ENCODE results near the gene H1-8.
A peak's percentile ranks its signal among the peaks of the same experiment; 100 is the strongest.
"Not testable (repeated sequence)": the region's sequence is repeated elsewhere in the genome, so short reads cannot be mapped to it uniquely, and the experiment has no call there.

The H1-8 gene

DNA sequence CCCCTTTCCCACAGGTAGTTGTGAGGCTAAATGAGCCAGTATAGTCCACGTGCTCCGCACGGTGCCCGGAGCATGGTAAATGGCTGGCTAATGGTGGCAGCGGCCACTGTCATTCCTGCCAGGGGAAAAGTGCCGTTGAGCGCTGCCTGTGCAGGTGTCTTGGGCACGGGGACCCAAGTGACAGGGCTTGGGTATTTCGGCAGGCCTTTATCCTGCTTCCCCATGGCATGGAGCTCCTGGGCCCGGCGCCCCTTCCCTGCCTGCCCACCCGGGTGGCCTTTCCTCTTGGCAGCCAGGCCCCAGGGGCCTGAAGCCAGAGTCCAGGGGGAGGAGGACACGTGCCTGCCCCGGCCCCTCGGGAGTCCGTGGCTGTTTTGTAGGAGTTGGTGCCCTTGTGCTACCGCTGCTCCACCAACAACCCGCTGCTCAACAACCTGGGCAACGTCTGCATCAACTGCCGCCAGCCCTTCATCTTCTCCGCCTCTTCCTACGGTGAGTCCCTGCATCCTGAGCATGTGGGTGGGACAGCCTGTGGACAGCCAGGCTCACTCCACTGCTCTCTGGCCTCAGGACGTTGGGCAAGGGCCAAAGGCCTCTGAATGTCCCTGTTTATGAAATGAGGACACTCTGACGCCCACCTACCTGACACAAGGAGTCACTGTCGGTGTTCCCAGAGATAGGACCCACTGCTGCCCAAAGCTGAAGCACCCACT lies 27.7 kb upstream of the H1-8 start:
- DNase-seq = not testable (repeated sequence)

DNA sequence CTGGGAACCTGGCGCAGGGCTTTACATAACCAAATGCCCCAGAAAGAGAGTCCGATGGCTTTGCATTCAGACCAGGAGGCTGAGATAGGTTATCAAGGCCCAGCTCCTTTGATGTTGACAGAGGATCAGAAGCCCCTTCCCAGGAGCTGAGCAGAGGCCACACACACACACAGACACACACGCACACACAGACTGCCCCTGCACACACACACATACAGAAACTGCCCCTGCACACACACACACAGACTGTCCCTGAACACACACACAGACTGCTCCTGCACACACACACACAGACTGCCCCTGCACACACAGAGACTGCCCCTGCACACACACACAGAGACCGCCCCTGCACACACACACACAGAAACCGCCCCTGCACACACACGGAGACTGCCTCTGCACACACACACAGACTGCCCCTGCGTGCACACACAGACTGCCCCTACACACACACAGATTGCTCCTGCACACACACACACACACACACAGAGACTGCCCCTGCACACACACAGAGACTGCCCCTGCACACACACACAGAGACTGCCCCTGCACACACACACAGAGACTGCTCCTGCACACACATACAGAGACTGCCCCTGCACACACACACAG lies 27.0 kb upstream of the H1-8 start:
- DNase-seq = not testable (repeated sequence)

DNA sequence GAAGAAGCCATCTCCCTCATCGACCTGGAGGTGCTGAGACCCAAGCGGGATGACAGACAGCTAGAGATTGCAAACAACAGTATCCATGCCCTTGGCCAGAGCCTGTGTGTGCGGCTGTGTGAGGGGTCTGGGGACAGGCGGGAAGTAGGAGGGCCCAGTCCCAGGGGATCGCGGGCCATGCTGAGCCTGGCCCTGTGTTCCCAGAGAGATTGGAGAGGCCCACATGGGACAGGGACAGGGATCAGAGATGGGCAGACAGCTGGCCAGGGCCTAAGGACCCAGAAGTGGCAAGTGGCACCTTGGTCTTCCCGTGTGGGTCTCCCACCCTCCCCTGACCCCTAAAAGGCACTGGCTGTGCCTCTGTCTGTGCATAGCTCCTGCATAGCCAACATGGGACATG lies 25.5 kb upstream of the H1-8 start:
- DNase-seq = no peak

DNA sequence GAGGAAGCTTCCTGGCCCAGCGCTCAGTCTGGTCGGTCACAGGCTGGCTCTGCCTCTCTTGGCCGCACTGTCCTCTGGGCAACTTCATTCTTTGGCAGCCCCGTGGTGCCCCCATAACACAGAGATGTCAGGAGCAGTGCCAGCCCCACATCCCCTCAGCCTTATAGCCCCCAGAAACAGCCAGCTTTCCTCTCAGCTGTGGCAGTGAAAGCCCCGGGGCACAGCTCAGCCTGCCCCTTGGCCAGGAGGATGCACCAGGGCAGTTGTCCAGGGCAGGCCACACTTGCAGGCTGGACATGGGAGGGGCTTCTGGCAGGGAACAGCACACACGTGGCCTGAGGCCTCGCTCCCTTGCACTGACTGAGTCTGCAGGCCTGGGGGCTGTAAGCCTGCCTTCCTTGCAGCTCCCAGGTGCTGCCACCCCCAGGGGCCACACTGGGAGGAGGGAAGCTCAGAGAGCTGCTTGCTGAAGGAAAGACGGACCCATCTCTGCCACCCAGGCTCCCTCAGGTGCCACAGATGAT lies 24.9 kb upstream of the H1-8 start:
- DNase-seq = no peak

DNA sequence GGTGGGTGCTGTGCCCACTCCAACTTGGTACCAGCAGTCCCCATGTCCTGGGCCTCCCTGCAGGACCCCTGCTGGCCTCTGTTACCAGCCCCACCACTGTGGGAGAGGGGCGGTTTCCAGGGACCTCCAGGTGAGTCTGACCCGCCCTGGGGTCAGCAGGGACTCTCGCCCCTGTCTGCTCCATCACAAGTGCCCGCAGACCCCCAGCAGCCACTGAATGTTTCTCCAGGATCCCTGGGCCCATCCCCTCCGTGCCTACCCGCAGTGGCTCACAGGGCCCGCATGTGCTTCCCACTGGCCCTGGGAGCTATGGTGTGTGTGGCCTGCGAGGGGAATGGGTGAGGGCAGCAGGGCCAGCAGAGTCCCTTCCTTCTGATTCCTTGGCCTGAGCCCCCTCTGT lies 24.4 kb upstream of the H1-8 start:
- DNase-seq = no peak

DNA sequence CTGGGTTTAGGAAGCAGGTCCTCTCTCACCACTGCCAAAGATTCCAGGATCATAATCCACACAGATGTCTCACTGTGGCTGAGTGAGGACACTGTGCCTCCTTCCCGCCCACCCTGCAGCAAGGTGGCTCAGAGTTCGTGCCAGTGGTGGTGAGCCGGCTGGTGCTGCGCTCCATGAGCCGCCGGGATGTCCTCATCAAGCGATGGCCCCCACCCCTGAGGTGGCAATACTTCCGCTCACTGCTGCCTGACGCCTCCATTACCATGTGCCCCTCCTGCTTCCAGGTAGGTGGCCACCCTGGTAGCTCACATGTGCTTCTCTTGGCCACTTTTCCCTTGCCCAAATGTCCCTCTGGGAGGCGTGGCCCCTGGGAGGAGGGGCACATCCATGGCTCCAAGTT lies 23.5 kb upstream of the H1-8 start:
- DNase-seq = no peak

DNA sequence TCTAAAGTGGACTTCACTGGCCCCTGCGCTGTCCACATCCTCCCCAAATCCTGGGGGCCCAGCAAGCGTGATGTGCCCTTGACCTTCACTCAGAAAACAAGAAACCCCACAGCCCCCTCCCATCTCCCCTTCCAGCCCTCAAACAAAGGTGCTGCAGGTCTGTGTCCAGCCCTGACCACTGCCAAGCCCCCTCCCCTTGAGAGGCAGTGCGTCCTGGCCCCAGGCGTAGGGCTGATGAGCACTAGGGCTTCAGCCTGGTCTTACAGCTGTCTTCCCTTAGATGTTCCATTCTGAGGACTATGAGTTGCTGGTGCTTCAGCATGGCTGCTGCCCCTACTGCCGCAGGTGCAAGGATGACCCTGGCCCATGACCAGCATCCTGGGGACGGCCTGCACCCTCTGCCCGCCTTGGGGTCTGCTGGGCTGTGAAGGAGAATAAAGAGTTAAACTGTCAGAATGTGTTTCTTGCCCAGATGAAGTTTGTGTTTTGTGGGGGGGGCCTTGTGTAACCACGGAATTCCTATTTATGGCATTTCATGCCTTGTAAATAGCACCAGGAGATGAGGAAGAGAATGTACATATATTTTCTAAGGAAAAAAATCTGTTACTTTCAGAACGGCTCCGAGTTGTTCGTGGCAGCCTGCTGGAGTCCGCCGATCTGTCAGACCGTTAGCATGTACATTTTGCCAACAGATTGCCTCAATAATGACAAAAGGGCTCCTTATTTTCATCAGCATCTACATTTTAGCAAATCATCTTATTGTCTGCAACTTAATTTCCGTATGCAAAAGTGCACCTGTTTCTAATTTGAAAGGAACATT lies 22.9 kb upstream of the H1-8 start:
- no peak for DNase-seq

DNA sequence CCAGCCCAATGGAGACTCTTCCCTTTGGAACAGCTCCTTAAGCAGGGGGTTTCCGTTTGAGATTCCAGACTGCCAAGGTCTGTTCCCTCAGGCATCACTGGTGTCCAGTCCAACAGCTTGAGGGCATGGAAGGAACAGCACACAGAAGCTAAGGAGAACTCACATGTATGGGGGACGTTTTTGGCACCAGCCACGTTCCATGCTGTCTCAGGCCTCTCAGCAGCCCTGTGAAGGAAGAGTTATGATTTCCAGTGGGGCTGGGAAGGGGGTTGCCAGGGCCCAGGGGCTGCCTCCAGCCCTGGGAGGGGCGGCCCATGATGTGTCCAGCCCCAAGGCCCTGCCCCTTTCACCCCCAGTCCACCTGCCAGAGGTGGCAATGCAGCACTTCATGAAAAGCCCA lies 22.0 kb upstream of the H1-8 start:
- no peak for DNase-seq

DNA sequence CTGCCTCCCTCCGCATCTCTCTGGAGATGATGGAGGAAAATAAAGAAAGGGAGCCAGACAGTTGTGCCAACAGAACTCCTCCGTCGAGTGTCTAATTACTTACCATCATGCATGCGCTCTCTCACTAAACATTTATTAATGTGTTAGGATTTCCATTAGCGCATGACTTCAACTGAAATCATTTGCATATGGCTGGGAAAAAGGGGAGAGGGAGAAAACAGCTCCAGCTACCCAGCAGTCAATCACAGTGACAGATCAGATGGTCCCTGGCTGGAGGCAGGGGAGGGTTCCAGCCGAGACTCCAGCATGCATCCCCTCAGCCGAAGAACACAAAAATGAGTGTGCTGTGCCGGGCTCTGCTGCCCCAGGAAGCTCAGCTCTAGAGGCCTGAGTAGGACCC lies 21.4 kb upstream of the H1-8 start:
- DNase-seq = no peak

DNA sequence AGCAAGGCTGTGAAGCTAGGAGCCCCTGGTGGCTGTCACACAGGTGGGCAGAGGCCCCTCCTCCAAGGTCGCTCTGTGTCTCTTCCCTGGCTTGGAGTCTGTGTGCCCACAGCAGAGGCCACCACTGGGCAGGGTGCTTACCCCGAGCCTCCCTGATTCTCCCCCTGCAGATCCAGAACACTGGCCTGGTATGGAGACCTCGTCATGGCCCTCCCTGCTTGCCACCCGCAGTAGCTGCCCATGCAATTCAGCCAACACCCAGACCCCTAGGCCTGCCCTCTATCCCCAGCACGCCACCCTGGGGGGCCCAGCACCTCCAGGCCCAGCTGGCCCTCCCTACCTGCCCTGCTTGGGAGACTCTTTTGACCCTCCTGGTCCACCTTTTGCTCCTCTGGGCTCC lies 20.0 kb upstream of the H1-8 start:
- no peak for DNase-seq

DNA sequence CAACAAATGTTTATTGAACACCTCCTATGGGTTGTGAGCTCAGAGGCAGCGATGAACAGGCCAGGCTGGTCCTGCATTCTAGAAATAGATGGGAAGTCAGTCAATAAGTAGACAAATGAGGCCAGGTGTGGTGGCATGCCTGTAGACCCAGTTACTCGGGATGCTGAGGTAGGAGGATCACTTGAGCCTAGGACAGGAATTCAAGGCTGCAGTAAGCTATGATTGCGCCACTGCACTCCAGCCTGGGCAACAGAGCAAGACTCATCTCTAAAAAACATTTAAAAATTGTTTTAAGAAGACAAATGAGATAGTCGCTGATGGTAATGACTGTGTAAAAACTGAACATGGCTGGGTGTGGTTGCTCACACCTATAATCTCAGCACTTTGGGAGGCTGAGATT lies 18.9 kb upstream of the H1-8 start:
- no peak for DNase-seq

DNA sequence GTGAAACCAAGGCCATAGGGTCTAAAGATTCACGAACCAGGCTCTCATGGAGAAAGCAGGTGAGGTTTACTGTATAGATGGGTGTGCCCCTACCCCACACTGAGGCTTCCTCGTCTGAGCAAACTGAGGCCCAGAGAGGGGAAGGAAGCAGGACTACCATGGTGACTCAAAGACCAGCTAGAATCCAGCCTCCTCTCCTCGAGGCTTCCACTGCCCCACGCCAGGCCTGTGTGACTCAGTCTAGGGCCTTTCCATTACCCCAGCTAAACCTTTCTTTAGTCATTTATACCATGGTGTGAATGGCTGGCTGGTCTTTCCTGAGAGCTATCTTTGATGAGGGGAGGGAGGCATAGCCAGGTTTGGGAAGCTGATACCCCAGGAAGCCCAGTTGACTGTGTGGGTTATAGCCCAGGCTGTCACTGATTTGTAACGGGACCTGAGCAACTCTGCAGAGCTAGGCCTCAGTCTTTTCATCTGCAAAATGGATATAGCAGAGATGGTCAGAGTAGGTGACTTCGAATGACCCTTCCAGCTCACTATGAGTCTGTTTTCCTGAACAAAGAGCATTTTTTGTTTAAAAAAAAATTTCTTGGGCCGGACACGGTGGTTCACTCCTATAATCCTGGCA lies 17.5 kb upstream of the H1-8 start:
- DNase-seq = peak; percentile 45

DNA sequence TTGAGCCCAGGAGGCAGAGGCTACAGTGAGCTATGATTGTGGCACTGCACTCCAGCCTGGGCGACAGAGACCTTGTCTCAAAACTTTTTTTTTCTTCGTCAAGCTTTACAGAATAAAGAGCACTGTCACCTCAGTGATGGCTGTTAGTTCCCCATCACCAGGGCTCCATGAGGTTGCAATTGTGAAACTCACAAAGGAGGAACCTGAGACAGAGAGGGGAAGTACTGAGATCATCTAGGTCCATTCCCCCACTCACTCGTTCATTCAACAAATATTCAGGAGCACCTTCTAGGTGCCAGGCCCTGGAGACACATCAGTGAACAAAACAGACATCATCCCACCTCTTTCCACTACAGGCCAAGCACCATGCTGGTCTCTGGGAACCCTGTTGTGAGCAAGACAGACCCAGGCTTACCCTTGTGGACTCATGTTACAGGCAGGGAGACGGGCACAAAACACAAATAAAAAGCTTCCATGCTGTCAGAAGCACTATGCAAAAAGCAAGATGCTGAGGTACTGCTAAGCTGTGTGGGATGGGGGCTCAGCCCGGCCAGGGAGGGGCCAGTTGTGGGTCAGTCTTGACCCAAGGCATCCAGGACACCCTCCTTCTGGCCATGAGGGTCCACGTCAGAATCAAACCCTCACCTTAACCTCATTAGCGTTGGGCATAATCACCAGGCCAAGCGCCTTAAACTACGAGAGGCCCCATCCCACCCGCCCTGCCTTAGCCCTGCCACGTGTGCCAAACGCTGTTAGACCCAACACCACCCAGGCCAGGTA lies 16.7 kb upstream of the H1-8 start:
- DNase-seq = no peak

DNA sequence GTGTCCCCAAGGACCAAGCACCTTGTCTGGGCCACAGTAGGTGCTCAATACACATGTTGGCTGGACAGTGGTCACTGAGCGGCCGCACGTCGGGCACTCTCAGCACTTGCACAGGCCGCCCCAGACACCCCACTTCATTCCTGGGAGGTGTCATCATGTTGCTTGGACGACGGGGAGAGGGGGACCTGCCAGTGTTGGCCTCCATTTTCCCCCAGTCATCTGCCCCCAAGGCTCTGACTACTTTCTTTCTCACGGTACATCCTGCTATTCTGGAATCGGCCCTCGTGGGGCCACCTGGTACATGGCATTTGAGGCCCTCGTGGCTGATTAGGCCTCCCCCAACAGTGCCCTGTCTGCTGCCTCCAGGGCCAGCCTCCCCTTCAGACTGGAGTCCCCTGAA lies 15.7 kb upstream of the H1-8 start:
- no peak for DNase-seq

DNA sequence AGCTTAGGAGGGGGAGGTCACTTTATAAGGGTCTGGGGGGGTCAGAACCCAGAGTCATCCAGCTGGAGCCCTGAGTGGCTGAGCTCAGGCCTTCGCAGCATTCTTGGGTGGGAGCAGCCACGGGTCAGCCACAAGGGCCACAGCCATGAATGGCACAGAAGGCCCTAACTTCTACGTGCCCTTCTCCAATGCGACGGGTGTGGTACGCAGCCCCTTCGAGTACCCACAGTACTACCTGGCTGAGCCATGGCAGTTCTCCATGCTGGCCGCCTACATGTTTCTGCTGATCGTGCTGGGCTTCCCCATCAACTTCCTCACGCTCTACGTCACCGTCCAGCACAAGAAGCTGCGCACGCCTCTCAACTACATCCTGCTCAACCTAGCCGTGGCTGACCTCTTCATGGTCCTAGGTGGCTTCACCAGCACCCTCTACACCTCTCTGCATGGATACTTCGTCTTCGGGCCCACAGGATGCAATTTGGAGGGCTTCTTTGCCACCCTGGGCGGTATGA lies 14.3 kb upstream of the H1-8 start, which contains the start of gene RHO:
RHO (plus strand) TSS at position 51 of the 512 bp plus-strand sequence; CDS start at position 146, 95 bp downstream.
- DNase-seq = no peak

DNA sequence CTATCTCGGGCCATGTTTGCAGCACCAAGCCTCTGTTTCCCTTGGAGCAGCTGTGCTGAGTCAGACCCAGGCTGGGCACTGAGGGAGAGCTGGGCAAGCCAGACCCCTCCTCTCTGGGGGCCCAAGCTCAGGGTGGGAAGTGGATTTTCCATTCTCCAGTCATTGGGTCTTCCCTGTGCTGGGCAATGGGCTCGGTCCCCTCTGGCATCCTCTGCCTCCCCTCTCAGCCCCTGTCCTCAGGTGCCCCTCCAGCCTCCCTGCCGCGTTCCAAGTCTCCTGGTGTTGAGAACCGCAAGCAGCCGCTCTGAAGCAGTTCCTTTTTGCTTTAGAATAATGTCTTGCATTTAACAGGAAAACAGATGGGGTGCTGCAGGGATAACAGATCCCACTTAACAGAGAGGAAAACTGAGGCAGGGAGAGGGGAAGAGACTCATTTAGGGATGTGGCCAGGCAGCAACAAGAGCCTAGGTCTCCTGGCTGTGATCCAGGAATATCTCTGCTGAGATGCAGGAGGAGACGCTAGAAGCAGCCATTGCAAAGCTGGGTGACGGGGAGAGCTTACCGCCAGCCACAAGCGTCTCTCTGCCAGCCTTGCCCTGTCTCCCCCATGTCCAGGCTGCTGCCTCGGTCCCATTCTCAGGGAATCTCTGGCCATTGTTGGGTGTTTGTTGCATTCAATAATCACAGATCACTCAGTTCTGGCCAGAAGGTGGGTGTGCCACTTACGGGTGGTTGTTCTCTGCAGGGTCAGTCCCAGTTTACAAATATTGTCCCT lies 13.4 kb upstream of the H1-8 start:
- no peak for DNase-seq

DNA sequence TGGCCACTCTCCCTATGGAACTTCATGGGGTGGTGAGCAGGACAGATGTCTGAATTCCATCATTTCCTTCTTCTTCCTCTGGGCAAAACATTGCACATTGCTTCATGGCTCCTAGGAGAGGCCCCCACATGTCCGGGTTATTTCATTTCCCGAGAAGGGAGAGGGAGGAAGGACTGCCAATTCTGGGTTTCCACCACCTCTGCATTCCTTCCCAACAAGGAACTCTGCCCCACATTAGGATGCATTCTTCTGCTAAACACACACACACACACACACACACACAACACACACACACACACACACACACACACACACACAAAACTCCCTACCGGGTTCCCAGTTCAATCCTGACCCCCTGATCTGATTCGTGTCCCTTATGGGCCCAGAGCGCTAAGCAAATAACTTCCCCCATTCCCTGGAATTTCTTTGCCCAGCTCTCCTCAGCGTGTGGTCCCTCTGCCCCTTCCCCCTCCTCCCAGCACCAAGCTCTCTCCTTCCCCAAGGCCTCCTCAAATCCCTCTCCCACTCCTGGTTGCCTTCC lies 12.7 kb upstream of the H1-8 start:
- peak; percentile 68 for DNase-seq

DNA sequence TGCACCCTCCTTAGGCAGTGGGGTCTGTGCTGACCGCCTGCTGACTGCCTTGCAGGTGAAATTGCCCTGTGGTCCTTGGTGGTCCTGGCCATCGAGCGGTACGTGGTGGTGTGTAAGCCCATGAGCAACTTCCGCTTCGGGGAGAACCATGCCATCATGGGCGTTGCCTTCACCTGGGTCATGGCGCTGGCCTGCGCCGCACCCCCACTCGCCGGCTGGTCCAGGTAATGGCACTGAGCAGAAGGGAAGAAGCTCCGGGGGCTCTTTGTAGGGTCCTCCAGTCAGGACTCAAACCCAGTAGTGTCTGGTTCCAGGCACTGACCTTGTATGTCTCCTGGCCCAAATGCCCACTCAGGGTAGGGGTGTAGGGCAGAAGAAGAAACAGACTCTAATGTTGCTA lies 12.2 kb upstream of the H1-8 start:
- no peak for DNase-seq

DNA sequence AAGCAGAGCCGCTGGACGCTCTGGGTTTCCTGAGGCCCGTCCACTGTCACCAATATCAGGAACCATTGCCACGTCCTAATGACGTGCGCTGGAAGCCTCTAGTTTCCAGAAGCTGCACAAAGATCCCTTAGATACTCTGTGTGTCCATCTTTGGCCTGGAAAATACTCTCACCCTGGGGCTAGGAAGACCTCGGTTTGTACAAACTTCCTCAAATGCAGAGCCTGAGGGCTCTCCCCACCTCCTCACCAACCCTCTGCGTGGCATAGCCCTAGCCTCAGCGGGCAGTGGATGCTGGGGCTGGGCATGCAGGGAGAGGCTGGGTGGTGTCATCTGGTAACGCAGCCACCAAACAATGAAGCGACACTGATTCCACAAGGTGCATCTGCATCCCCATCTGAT lies 11.3 kb upstream of the H1-8 start:
- no peak for DNase-seq

DNA sequence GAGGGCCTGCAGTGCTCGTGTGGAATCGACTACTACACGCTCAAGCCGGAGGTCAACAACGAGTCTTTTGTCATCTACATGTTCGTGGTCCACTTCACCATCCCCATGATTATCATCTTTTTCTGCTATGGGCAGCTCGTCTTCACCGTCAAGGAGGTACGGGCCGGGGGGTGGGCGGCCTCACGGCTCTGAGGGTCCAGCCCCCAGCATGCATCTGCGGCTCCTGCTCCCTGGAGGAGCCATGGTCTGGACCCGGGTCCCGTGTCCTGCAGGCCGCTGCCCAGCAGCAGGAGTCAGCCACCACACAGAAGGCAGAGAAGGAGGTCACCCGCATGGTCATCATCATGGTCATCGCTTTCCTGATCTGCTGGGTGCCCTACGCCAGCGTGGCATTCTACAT lies 10.7 kb upstream of the H1-8 start:
- DNase-seq = no peak

DNA sequence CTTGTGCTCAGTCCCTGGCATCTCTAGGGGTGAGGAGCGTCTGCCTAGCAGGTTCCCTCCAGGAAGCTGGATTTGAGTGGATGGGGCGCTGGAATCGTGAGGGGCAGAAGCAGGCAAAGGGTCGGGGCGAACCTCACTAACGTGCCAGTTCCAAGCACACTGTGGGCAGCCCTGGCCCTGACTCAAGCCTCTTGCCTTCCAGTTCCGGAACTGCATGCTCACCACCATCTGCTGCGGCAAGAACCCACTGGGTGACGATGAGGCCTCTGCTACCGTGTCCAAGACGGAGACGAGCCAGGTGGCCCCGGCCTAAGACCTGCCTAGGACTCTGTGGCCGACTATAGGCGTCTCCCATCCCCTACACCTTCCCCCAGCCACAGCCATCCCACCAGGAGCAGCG lies 9.6 kb upstream of the H1-8 start:
- DNase-seq = no peak
